ENCODE results near the gene NSMCE4A.
"Not testable (repeated sequence)": the region's sequence is repeated elsewhere in the genome, so short reads cannot be mapped to it uniquely, and the experiment has no call there.

The NSMCE4A gene

GRCh38 chr10:121919666-121920065 is 55.4 kb downstream of the NSMCE4A start:
- ATAC-seq = no peak
- TF ChIP-seq CREB5 (CRISPR knock-in tag; IDR thresholded peaks at IDR 0.05; ENCODE audit: low read depth) (no peak), ZNF70 (CRISPR knock-in tag; IDR thresholded peaks at IDR 0.05) (no peak), ZNF565 (CRISPR knock-in tag; conservative IDR thresholded peaks at IDR 0.05; ENCODE audit: low read depth) (no peak), PPARA (CRISPR knock-in tag; IDR thresholded peaks at IDR 0.05; ENCODE audit: borderline replicate concordance) (no peak), OSR1 (CRISPR knock-in tag; IDR thresholded peaks at IDR 0.05) (no peak), TOX (CRISPR knock-in tag; IDR thresholded peaks at IDR 0.05; ENCODE audit: borderline replicate concordance) (no peak), ISL1 (CRISPR knock-in tag; IDR thresholded peaks at IDR 0.05) (no peak), ZC3H10 (CRISPR knock-in tag; IDR thresholded peaks at IDR 0.05) (no peak), SNAI2 (CRISPR knock-in tag; IDR thresholded peaks at IDR 0.05) (no peak), ESRRG (CRISPR knock-in tag; IDR thresholded peaks at IDR 0.05) (no peak), ZFP3 (CRISPR knock-in tag; IDR thresholded peaks at IDR 0.05) (no peak), TCF4 (CRISPR knock-in tag; IDR thresholded peaks at IDR 0.05; ENCODE audit: borderline replicate concordance) (no peak), RARB (CRISPR knock-in tag; IDR thresholded peaks at IDR 0.05) (no peak), ZFP30 (CRISPR knock-in tag; IDR thresholded peaks at IDR 0.05) (no peak), CSRNP3 (CRISPR knock-in tag; IDR thresholded peaks at IDR 0.05) (no peak)

GRCh38 chr10:121918800-121919199 is 56.2 kb downstream of the NSMCE4A start:
- ATAC-seq = not testable (repeated sequence)

GRCh38 chr10:121914661-121915060 is 60.4 kb downstream of the NSMCE4A start:
- TF ChIP-seq PPARA (CRISPR knock-in tag; IDR thresholded peaks at IDR 0.05; ENCODE audit: borderline replicate concordance) (no peak), ARNTL (CRISPR knock-in tag; IDR thresholded peaks at IDR 0.05; ENCODE audit: borderline replicate concordance, low read depth) (no peak), RARB (CRISPR knock-in tag; IDR thresholded peaks at IDR 0.05) (no peak), ESRRG (CRISPR knock-in tag; IDR thresholded peaks at IDR 0.05) (no peak), ZC3H10 (CRISPR knock-in tag; IDR thresholded peaks at IDR 0.05) (no peak), SNAI2 (CRISPR knock-in tag; IDR thresholded peaks at IDR 0.05) (no peak), ZNF70 (CRISPR knock-in tag; IDR thresholded peaks at IDR 0.05) (no peak), TSHZ2 (CRISPR knock-in tag; IDR thresholded peaks at IDR 0.05) (no peak), POU6F1 (CRISPR knock-in tag; IDR thresholded peaks at IDR 0.05; ENCODE audit: borderline replicate concordance, low read depth) (no peak), OSR1 (CRISPR knock-in tag; IDR thresholded peaks at IDR 0.05) (no peak), GLIS3 (CRISPR knock-in tag; IDR thresholded peaks at IDR 0.05) (no peak), ZNF565 (CRISPR knock-in tag; conservative IDR thresholded peaks at IDR 0.05; ENCODE audit: low read depth) (no peak), TOX (CRISPR knock-in tag; IDR thresholded peaks at IDR 0.05; ENCODE audit: borderline replicate concordance) (no peak), CSRNP3 (CRISPR knock-in tag; IDR thresholded peaks at IDR 0.05) (no peak), CSDC2 (CRISPR knock-in tag; IDR thresholded peaks at IDR 0.05) (no peak), ZFP30 (CRISPR knock-in tag; IDR thresholded peaks at IDR 0.05) (no peak), CREB5 (CRISPR knock-in tag; IDR thresholded peaks at IDR 0.05; ENCODE audit: low read depth) (no peak), PATZ1 (CRISPR knock-in tag; IDR thresholded peaks at IDR 0.05; ENCODE audit: borderline replicate concordance) (no peak)
- no peak for ATAC-seq
